Activated CD4-positive, alpha-beta T cell treated with anti-CD3 and anti-CD28 coated beads for 4 hours (primary cell): ENCODE results near the gene CD160.
"Not testable (repeated sequence)": the region's sequence is repeated elsewhere in the genome, so short reads cannot be mapped to it uniquely, and the experiment has no call there.

Experiments
- DNase-seq, 2 donors: peaks; one replicate each; pipeline ENCODE4 v3.0.0-alpha.2; 2020

The CD160 gene, protein sequence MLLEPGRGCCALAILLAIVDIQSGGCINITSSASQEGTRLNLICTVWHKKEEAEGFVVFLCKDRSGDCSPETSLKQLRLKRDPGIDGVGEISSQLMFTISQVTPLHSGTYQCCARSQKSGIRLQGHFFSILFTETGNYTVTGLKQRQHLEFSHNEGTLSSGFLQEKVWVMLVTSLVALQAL

GRCh38 chr1:145719230-145720079, at the start of gene CD160:
Gene CD160, plus strand, starts transcription at chr1:145719499. Its CDS starts 8,829 bp downstream, at chr1:145728328.
- DNase-seq, result no peak

DNA sequence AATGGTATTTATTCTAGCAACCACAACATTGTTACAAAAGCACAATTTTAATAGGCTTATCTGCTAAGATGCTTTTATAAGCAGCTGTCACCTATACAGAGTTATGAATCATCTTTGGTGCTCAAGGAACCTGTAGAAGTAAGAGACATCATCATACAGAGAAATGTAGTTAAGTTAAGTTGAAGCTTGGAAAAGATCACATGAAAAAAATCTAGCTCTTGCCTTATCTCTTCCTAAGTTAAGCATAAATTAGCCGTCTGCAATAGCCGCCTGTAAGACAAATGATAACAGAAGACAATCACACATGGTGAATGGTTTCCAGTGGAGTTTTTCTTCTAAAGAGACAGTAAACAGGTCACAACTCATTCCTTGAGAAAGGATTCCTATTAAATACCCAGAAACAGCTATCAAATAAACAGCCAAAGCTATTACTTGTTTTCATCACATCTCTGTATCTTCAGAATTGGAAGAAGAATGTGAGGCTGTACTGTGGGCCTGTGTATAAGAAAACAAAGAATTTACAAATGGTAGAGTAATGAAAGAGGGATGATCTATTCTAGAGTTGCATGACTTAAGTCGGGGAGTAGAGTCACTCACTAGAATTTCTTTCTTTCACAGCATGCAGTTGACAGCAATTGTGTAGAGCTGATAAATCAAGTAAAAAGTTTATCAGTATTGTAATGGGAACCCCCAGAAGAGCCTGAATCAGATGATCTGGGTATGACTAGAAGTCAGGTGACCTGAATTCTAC, 48.1 kb upstream of the CD160 start:
- not testable (repeated sequence) for DNase-seq

DNA sequence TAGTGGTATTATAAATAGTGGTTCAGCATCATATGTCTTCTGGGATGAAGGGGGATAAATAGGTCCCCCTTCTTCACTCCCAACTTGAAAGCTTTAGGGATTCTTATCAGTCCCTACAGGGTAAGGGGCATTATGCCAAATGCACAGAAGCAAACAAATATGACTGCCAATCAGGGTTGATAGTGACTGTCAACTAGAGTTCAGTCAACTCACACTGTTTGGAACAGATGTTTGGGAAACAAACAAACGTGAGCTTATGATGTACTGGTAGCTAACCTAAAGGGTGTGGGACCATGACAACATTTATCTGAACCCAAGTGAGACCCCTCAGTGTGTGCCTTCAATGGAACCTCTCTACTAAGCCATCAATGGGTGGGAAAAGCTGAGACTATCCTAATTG, 46.1 kb upstream of the CD160 start:
- DNase-seq, result not testable (repeated sequence)

GRCh38 chr1:145684858-145685257, 34.4 kb upstream of the CD160 start:
- DNase-seq, result not testable (repeated sequence)

DNA sequence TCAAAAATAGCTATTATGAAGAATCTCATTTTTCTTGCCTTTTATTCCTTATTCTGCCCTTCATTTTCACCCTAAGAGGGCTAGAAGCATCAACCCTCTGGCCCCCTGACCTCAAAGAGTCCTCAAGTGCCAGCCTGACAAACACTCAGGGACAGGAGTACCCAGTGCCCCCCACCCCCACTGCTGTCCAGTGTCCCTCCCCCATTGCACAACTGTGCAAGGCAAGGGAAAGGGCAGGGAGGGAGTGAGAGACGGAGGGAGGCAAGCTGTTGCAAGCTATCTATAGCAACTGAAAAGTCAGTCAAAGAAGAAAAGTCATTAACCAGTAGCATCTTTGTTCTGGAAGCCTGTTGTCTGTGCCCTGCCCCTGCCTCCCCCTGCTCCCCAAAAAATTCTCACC, 33.2 kb upstream of the CD160 start:
- DNase-seq, result not testable (repeated sequence)

DNA sequence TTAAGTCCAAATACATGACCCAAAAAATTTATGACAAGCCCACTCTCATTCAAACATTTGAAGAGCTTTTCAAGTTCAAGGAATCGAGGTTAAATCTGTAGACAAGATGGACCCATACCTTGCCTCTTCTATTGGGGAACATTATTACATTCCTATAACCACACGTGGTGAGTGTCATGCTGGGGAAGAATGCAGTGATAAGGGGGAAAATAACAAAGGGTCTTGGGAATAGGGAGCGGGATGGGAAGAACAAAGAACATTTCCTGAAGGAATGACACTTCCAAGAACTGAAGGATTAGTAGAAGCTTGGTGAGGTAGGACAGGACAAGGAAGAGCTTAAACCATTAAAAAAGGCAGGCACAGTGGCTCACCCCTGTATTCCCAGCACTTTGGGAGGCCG, 31.0 kb upstream of the CD160 start:
- DNase-seq, result no peak

DNA sequence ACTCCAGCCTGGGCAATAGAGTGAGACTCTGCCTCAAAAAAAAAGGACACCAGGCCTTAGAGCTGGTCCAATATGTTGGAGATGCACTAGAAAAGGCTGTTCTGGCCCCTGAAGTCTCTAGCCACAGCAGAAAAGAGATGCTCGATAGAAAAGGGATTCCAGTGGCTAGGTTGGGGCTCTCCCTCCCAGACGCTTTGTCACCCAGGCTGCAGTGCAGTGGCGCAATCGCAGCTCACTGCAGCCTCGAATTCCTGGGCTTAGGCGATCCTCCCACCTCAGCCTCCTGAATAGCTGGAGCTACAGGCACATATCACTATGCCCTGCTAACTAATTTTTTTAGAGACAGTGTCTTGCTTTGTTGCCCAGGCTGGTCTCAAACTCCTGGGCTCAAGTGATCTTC, 30.4 kb upstream of the CD160 start:
- no peak for DNase-seq

GRCh38 chr1:145689922-145690321, 29.4 kb upstream of the CD160 start:
- DNase-seq, result no peak

DNA sequence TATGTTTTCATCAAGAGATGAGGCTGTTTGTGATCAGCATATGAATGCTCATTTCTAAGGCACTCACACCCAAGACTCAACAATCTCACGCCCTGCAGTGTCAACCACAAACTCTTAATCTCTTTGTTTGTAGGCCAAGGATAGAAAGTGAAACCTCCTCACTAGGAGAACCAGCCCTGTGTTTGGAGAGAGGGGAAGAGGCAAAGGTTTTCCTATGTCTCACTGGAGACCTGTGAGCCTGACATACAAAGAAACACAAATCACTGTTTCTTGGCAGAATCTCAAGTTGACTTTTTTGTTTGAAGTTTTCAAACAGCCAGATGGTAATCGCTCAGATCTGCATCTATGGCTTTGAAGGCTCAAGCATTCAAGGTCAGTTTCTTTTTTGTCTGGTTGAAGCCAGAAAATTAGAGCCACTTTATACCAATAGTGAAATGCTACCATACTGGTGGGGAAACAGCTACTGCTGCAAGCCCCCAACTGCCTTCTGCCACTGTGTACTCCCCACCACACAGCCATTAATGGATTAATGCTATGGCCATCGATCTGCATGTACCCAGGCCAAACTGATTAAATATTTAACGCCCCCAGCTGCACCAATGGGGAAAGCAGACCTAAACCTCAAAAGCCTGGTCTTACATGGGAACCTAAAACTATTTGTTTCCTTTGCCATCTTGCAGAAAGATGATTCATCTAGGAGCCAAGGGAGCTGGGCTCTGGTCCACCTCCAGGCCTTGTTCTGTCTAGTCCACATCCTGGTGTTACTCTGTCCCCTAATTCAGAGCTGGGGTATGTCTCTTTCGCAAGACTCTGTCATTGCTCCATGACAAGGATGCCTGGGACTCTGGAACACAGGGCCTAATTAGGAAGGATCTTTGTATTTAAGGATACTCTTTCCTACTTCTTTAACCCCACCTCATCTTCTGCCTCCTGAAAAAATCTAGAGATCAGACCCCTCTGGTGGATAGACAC, 28.4 kb upstream of the CD160 start:
- DNase-seq, result peak; percentile 5 to 12

- no peak for DNase-seq
Observed at GRCh38 chr1:145692785-145693443, 26.4 kb upstream of the CD160 start.

- no peak for DNase-seq
Observed at GRCh38 chr1:145695821-145696629, 23.3 kb upstream of the CD160 start.

GRCh38 chr1:145696630-145696960, 22.7 kb upstream of the CD160 start:
- DNase-seq, result no peak

- DNase-seq, result no peak
Observed at GRCh38 chr1:145701306-145701862, 17.9 kb upstream of the CD160 start.

- DNase-seq, result no peak
Observed at GRCh38 chr1:145702052-145702451, 17.2 kb upstream of the CD160 start.

GRCh38 chr1:145702826-145703225, 16.5 kb upstream of the CD160 start:
- DNase-seq, result no peak

- DNase-seq, result no peak
Observed at GRCh38 chr1:145705622-145706021, 13.7 kb upstream of the CD160 start.

- no peak for DNase-seq
Observed at GRCh38 chr1:145706086-145706664, 13.1 kb upstream of the CD160 start.

DNA sequence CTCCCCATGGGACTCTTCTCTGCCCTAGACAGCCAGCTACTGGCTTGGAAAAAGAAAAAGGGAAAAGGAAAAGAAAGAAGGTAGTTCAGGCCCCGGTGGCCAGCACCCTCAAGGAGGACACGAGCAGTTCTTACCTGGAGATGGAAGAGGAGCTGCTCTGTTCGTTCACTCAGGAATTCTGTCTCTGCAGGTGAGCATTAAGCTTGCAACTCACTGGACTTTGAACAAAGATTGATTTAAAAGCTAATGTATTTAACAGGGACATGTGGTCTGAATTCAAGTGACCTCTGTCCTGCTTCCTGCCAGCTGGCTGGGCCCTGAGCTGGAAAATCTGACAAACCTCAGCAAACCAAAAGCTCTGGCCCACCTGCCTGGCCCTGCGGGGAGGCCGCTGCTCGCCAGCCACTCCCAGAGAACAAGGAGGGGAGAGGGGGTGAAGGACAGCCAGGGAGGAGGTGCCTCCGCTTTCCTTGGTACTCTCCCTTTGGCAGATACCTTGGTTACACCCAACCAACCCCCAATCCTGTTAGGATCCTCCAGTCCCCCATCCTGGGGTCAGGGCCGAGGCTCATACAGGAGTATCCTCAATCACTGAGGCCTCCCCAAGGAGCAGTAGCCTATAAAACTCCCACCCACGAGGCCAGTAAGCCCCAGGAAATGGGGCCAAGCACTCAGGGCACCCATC, 12.0 kb upstream of the CD160 start, which contains the start of gene PDZK1:
TSS of gene PDZK1 (minus strand) at position 186 of the 685 bp plus-strand sequence. CDS start 19,347 bp downstream, outside the sequence.
- no peak for DNase-seq

DNA sequence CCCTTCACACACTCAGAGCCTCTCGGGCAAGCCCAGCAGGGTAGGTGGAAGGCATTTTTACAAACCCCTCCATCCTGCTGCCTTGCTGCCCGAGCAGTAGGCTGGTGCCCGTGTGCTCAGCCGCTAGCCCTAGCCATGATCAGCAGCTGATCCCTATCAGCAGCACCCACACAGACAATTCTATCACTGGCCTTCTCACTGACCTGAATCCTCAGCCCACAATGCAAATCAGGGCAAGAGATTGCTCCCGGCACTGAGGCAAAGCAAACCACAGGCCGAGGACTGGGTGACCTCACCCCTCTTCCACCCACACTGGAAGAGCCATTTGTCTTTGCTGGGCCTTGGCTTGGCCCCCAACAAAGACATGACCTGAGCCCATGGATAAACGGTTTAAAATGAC, 11.2 kb upstream of the CD160 start:
- DNase-seq, result no peak
